Sciatic nerve (tissue), 2 donors: Measurements from ENCODE around the gene PC. TPM values are rescaled to one million over a fixed set of nuclear protein-coding genes. Genes with fewer than 3 reads are reported as not detected.
A peak's percentile ranks its signal among the peaks of the same experiment; 100 is the strongest.

ENCODE experiments used
- ATAC-seq: fragments of 200-7000 bp; cut with Tn5 transposase; one replicate; pipeline ENCODE4 v1.9.1; 2020; ENCODE audit warnings: mild to moderate bottlenecking, moderate library complexity
- DNase-seq: peaks from one replicate; pipeline ENCODE4 v3.0.0-alpha.2; 2020; ENCODE audit warnings: low spot score
- intact Hi-C: fragments of 100-400 bp; cut with DNase I; formaldehyde crosslinking; loops from one replicate; pipeline ENCODE4 v1.14.2; 2022
- total RNA-seq: library from RNA; stranded (reverse); fragmentation: NEBNext Ultra II Directional; extraction: Animal tissue kit (Norgen Biotek cat#: 25700); gene quantifications from one replicate; pipeline ENCODE4 v1.2.1, GENCODE V29; 2021
- donor health status: DM: no; HTN: no; CAD: no.
- donor health status: DM: no; HTN: no; CAD: no.

PC gene
- total RNA-seq, 1 donor from 2014 or later = 103 TPM

DNA sequence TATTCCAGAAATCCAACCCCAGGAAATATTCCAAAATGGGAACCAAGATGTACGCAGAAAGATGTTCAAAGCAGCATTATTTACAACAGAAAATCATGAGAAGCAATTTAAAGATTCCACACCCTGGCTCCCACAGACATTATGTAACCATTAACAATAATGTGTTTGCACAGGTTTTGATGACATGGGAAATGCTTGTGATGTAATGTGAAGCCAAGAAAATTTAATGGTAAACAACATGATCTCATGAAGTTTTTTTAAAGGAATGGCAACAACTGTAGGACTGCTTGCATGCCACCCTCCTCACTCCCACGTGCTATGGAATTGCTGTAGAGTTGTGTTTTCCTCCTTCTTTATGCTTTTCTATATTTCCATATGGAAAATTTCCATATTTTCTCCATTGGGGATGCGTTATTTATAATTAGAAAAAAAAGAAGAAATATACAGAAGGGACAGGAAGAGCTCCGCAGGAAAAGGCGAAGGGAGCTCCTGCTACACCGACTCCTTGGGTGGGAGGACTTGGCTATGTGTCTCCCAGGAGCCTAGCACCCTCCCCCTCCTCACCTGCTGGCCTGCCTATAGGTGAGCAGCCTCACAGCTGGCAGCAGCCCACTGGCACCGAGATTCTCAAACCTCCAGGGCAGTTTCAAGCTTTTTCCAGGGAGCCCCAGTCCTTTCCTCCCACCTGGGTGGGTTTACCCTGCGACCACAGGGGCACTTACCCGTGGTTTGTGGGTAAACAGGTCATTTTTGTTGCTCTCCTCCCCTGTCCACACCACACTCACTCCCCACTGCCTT lies 80.4 kb downstream of the PC start:
- DNase-seq (no peak), ATAC-seq (no peak)
- intact Hi-C loops = no loop called here

DNA sequence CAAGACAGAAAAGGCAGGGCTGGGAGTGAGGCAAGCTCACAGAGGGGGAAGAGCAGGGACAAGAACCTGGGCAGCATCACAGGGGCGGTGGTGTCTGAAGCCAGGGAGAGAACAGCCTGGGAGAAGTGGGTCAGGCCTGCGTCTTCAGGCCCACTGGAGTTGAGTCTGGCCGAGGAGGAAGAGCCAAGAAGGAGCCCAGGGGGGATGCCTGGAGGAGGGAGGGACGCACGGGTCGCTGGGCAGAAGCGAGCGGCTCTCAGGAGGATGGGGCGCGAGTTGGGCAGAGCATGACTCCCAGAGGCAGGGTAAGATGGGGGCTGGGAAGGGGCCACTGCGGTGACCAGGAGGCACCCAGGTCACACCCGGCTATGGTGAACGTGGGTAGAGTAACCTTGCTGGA lies 82.8 kb downstream of the PC start:
- no peak for DNase-seq
- ATAC-seq = no peak

DNA sequence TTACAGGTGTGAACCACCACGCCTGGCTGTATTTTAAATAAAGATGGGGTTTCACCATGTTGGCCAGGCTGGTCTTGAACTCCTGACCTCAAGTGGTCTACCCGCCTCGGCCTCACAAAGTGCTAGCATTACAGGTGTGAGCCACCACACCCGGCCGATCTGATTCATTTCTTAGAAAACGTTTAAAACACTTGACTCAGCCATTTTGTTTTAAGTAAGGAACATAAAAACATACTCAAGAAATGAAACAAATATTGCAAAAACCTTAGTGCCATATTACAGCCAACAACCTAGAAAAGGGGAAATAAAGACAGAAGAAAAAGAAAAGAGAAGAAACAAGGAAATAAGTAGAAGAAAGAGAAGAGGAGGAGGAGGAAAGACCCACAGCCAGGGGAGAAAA lies 84.0 kb downstream of the PC start:
- ATAC-seq = no peak

More for the DNA sequence above, 82.8 kb downstream of the PC start:
- intact Hi-C loops = no loop called here

DNA sequence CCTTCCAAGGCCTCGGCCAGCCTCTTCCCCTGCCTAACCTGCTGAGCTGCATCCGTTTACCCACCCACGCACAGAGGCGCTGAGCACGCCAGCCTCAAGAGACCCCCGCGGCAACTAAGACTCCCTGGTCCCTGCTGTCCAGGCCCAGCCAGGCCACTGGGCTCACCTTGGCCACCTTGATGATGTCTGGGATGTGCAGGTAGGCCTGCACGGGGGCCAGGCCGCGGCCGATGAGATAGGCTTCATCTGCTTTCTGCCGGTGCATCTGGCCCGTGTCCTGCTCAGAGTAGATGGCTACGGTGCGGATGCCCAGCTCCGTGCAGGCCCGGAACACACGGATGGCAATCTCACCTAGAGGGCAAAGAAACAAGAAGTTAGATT lies 86.7 kb downstream of the PC start:
- DNase-seq (no peak), ATAC-seq (no peak)
- intact Hi-C loops = no loop called here

More for the DNA sequence above, 84.0 kb downstream of the PC start:
- DNase-seq = no peak
- intact Hi-C loops = no loop called here

DNA sequence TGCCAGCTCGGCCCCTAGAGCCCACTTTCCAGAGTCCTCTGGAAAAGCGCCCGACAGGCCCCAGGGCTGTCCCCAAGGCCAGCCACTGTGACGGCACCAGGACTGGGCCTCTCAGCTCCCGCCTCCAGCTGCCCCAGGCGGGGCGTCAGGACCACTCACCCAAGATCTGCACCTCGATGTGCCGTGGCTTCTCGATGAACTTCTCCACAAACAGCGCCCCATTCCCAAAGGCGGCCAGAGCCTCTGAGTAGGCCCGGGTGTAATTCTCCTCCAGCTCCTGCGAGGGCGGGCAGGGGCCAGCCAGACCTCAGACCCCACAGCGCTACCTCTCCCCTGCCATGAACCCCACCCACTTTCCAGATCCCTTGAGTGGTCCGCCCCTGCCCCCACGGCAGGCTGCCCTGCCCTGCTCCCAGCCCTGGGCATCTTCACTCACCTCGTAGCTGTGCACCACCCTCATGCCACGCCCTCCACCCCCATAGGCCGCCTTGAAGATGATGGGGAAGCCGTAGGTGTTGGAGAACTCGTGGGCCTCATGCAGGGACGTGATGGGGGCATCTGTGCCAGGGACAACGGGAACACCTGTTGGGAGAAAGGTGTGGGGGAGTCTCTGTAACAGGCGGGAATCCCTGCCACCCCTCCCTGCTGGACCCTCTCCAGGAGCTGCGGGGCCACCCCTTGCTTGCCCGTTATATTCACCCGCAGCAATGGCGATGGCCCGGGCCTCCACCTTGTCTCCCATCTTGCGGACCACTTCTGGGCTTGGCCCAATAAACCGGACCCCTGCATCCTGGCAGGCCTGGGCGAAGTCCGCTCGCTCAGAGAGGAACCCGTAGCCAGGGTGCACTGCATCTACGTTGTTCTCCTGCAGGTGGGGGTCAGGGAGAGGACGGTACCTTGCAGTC lies 87.3 kb downstream of the PC start:
- no peak for DNase-seq
- ATAC-seq = no peak
- intact Hi-C loops = no loop called here

DNA sequence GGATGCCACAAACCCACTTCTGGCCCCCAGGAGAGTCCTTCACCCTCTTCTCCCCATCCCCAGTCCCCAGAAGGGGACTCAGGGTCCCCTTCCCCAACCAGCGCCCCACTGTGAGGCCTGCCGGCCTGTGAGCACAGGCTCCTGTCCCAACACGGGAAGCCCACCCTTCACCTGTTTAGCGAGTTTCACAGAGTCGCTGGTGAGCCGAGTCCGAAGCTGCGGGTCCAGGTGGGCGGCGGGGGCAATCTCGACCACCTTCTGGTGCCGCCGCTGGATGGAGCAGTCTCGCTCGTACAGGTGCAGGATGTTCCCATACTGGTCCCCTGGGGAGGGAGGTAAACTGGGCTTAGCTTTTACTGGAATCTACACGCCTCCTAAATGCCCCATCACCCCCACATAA lies 88.1 kb downstream of the PC start:
- ATAC-seq (no peak), DNase-seq (no peak)
- intact Hi-C loops = no loop called here

DNA sequence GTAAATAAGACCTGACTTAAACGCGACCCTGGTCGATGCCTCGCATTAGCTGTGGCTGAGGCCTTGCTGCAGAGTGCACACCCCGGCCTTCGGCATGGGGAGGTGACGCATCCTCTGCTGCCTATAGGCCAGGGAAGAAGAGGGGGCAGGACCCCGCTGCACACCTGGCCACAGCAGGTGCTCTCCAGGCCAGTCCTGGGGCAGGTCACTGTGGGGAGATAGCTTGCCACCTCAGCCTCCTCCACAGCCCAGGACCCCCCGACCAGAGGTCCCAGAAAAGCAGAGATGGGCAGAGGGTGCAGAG lies 88.7 kb downstream of the PC start:
- no peak for ATAC-seq
- intact Hi-C loops = loop anchor here (10.0 kb wide), 1 partner anchor 85 kb away; the partner anchor contains the start of gene PC
- no peak for DNase-seq

DNA sequence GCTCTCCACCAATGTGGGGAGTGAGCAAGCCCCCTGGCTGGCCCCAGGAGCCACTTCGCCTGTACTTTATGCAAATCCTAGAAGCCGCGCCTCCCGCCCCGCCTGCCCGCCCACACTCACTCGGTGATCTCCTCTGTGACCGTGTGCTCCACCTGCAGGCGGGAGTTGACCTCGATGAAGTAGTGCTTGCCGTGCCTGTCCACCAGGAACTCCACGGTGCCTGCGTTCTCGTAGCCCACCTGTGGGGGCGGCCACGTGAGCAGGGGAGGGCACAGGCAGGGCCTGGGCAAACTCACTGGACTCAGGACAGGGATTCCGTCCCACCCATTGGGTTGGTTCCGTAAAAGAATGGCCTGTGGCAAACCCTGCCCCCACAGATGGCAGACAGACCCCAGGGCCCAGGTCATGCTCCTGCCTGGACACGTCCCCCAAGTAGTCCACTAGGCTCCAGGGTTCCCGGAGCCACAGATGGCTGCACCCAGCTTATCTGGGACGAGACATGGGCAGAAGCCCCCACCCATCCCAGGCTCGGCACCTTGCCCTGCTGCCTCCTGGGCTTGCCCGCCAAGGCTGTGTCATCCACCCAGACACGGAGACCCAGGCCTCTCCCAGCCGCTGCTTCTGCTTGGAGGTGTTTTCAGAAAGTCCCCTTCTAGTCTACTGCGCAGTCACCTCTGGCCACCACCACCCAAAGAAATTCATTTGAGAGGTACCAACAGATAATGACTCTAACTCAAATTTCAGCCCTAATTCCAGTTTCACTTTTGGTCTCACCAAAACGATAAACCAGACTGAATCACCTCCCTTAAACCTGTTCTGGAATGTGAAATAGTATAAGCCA lies 89.2 kb downstream of the PC start:
- no peak for ATAC-seq
- intact Hi-C loops = loop anchor here (10.0 kb wide), 1 partner anchor 86 kb away; the partner anchor contains the start of gene PC
- no peak for DNase-seq

DNA sequence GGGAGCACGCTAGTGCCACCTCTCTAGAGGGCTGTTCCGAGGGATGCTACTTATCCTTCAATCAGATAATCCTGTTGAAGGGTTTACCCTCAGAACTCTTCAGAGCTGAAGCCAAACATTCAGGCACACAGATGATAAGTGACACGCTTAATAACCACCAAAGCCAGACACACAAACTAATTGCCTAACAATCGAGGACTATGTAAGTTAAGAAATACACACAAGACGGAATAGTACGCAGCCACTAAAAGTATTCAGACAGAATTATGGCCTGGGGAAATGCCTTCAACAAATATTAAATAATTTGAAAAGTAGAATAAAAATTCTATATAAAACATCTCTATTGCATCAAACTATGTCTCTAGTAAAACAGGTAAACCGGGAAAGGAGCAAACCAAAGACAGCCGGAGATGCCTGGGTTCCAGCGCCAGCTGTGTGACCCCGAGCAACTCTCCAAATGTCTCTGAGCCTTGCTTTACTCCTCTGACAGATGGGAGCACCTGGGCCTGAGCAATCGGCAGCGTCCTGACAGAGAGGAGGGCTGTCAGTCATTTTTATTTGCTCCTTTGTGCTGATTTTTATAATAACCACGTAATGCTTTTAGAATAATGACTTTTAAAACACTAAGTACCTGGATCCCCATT lies 90.0 kb downstream of the PC start:
- DNase-seq (no peak), ATAC-seq (no peak)
- intact Hi-C loops = loop anchor here (10.0 kb wide), 1 partner anchor 87 kb away; the partner anchor contains the start of gene PC

DNA sequence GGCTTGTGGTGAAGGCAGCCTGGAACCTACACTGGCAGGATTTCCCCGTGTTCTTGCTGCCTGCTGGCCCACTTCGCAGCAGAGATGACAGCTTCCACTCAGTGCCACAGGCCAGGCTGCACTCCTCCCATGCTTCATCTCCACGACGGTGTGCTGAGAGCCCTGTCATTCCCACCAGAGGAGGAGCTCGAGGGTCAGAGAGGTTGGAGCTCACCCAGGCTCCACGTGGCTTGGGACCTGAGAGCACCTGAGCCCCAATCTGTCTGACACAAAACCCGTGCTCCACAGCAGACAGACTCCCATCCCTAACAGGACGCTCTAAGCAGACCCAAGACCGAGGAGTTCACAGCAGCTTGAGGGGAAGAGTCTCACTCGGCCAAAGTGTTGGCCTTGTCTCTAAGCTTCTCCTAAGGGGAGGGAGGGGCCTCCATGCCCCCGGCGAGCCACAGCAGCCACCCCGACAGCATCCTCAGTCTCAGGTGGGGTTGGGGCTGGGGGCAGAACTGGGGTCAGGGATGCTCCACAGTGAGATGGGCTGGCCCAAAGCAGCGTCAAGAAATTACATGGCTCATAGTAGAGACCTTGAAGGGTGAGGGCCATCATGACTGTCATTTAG lies 90.7 kb downstream of the PC start:
- DNase-seq = no peak
- no peak for ATAC-seq
- intact Hi-C loops = loop anchor here (10.0 kb wide), 1 partner anchor 87 kb away; the partner anchor contains the start of gene PC

DNA sequence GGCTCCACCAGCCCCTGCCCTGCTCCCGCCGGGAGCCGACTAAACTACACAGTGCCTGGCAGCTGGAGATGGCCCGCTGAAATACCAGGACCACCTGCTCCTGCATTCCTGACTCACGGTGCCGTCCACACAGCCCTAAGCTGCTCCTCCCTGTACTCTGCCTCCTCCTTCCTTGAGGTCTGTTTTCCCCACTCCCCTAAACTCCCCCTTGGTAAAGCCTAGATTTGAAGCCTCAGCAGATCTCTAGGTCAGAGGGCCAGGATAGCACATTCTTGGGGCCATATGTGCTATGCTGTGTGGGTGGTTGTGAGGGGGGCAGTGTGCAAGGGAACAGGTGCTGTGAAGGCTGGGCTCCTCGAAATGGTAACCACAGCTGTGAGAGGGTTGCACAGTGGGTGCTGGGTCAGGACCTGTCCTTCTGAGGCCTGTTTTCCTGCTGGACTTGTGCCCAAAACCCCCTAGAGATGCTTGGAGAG lies 91.6 kb downstream of the PC start:
- DNase-seq (no peak), ATAC-seq (peak; percentile 10)
- intact Hi-C loops = loop anchor here (10.0 kb wide), 1 partner anchor 88 kb away; the partner anchor contains the start of gene PC

DNA sequence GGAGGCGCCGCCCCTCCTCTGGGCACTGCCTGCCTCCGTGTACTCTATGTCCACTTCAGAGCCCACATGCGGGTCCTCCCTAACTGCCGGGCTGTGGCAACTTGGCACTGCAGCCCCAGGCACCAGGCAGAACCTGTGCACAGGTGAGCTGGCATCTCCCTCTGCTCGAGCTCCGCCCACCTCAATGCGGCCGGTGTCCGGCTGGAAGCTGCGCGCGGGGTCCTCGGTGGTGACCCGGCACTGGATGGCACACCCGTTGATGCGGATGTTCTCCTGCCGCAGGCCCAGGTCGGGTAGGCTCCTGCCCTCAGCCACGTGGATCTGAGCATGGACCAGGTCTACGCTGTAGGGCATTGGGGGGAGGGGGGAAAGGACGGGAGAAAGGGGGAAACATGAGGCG lies 92.2 kb downstream of the PC start:
- no peak for ATAC-seq
- intact Hi-C loops = loop anchor here (10.0 kb wide), 1 partner anchor 89 kb away; the partner anchor contains the start of gene PC
- no peak for DNase-seq

DNA sequence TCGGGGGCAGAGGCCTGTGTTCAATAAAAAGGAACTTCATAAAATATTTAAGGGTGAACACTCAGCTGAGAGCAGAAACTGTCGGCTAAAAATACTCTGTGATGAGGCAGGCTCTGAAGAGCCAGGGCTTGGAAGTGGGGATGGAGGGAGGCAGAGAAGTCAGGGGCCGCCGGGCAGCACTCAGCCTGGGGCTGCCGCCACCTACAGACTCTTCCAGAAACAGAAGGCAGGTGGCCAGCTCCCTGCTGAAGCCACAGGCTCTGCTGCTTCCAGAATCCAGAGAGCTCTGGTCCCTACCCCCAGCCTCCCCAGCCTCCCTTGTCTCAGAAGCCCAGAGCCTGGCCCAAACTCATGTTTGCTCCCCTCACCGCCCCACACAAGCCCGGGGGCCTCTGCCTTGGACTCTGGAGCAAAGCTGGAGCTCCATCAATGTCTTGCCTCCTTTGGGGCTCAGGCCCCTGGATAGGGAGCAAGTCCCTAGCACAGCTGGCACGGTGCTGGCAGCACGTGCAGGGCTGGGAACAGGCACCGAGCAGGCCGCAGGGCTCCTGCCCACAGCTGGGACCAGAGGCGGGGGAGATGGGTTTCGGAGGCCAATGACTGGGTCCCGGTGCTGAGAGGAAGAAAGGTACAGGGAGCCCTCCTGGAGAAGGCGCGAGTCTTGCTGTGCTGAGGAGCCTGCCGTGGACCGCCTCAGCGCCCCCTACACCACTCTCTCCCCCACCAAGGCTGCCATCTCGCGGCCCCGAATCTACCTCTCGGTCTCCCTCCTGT lies 93.1 kb downstream of the PC start:
- intact Hi-C loops = loop anchor here (10.0 kb wide), 1 partner anchor 90 kb away; the partner anchor contains the start of gene PC
- DNase-seq = no peak
- ATAC-seq = no peak

DNA sequence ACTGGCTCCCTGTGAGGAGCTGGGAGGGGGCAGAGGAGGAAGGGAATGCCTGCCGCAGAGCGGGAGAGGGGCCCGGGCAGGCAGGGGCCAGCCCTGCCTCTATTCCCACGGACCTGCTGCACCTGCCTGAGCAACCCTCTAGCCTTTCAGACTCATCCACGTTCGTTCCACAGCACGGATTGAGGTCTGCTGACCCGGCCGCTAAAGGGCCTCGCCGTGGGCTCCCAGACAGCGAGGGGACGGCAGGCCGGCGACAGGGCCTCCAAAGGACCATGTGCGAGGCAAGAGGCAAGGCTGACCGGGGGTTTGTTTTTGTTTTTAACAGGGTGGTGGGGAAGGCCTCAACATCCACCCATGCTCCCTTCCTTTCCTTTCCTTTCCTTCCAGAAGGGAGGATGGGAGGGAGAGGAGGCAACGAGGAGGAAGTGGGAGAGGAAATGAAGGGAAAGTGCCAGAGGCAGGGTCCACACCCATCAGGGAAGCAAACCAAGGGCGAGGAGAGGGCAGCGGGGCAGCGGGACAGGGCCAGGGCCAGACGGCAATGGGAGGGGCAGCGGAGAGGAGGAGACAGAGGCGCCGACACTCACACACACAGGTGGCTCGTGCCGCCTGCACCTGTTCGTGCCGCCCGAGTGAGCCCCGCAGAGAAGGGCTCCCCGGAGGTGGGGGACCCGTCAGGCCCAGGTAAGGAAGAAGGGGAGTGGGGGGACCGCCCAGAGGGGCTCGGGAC lies 93.8 kb downstream of the PC start:
- intact Hi-C loops = loop anchor here (10.0 kb wide), 1 partner anchor 90 kb away; the partner anchor contains the start of gene PC
- DNase-seq (no peak), ATAC-seq (no peak)

DNA sequence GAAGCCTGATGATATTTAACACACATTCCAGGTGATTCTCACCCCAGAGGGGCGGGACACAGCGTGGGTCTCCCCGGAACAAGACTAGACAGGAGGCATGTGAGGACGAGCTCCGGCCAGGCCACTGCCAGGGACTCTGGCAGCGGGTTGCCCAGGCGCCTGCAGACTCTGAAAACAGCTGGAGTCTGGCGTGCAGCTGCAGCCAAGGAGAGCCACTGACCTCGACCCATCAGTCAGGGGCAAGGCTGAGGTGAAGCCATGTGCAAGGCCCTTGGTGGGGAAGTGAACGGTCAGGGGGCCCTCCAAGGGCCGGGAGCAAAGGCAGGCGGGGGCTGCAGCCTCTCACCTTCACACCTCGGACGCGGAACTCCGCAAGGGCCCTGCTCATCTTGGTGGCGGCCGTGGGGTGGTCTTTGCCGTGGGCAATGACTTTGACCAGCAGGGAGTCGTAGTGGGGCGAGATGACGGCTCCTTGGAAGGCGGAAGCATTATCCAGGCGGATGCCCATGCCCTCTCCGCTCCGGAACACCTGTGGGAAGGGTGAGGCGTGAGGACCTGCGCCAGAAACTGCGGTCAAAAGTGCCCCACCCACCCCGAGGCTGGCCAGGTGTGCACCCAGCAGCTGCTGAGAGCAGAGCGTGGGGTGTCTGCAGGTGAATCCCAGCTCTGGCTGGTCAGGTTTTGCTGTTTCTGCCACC lies 94.6 kb downstream of the PC start:
- intact Hi-C loops = loop anchor here (10.0 kb wide), 1 partner anchor 91 kb away; the partner anchor contains the start of gene PC
- no peak for DNase-seq
- ATAC-seq = no peak

DNA sequence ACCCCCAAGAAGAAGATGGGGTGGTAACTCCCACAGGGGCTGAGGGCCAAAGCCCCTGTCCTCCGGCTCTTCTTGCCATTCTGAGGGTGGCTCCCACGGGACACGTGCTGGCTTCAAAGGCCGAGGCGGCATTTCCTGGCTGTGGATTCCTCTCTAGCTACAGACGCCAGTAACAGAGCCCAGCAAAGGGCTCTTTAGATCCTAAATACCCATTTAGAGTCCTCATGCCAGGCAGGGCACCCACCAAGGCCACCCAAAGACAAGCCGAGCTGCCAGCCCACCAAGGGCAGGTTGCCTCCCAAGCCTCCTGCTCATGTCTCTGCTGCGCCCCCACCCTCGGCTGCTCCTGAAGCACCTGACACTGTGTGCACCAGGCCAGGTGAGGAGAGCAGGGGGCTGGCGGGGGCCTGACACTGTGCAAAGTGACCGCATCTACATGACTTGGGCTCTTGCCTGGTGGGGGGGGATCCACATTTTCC lies 95.6 kb downstream of the PC start:
- ATAC-seq = no peak
- DNase-seq = no peak
- intact Hi-C loops = loop anchor here (10.0 kb wide), 1 partner anchor 92 kb away; the partner anchor contains the start of gene PC
